Measurements from ENCODE around the gene ATP2C2.

Gene ATP2C2

DNA sequence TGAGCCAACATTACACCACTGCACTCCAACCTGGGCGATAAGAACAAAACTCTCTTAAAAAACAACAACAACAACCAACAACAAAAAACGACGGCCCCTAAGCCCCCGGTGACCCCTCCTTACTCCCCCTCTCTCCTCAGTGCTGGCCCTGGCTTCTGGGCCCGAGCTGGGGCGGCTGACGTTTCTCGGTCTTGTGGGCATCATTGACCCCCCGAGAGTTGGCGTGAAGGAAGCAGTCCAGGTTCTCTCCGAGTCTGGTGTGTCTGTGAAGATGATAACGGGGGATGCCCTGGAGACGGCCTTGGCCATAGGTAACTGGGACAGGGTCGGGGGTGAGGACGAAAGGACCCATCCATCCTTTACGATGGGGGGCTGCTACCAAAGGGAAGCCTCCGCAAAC, 83.4 kb downstream of the ATP2C2 start:
- no peak for DNase-seq (ENCODE audit: low read depth)

DNA sequence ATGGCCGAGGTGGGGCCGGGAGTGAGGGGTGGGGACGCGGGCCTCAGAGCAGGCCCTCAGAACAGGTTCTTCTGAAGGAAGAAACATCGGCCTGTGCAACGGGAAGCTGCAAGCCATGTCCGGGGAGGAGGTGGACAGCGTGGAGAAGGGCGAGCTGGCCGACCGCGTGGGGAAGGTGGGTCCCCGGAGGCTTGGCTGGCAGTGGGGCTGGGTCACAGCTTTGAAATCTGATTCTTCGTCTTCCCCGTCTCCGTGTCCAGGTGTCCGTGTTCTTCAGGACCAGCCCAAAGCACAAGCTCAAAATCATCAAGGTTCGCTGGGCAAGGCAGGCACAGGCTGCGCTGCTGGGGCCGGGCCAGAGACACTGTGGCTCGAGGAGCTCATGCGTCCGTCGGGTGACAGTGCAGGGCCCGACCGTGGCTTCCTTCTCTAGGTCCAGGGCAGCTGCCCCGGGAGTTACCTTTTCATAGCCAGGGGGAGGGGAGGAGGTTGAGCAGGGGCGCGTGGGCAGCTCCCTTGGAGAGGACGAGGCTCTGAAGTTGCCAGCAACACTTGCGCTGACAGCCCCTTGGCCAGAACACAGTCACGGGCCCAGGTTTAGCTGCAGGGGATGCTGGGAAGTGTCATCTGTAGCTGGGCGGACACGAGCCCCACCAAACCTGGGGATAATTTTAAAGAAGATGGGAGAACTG, 84.9 kb downstream of the ATP2C2 start:
- no peak for DNase-seq (ENCODE audit: low read depth)

DNA sequence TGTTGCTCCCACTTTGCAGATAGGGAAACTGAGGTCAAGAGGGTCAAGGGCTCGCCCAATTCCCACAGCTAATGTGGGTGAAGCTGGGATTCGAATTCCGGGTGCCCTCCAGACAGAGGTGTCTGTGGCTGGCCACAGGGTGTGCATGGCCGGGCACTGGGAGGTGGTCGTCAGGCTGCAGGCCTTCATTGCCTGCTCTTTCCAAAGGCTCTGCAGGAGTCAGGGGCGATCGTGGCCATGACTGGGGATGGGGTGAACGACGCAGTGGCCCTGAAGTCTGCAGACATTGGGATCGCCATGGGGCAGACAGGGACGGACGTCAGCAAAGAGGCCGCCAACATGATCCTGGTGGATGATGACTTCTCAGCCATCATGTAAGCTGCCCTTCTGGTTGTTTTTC, 86.3 kb downstream of the ATP2C2 start:
- no peak for DNase-seq (ENCODE audit: low read depth)

DNA sequence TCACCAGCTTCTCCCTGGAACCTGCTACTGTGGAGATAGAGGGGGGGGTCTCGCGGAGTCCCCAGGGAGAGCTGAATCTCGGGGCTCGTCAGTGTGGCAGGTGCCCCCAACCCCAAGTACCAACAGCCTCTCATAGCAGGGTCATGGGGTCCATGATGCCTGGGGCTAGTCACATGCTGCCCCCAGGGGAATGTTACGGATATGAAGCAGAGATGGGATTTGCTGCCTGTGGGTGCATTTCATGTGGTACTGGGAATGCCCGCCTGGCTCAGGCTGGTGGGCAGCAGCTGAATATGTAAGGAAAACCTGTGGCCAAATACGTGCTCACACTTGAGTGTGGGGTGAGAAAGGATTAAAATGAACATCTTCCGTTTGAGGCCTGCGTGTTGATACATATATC, 86.7 kb downstream of the ATP2C2 start:
- no peak for DNase-seq (ENCODE audit: low read depth)

DNA sequence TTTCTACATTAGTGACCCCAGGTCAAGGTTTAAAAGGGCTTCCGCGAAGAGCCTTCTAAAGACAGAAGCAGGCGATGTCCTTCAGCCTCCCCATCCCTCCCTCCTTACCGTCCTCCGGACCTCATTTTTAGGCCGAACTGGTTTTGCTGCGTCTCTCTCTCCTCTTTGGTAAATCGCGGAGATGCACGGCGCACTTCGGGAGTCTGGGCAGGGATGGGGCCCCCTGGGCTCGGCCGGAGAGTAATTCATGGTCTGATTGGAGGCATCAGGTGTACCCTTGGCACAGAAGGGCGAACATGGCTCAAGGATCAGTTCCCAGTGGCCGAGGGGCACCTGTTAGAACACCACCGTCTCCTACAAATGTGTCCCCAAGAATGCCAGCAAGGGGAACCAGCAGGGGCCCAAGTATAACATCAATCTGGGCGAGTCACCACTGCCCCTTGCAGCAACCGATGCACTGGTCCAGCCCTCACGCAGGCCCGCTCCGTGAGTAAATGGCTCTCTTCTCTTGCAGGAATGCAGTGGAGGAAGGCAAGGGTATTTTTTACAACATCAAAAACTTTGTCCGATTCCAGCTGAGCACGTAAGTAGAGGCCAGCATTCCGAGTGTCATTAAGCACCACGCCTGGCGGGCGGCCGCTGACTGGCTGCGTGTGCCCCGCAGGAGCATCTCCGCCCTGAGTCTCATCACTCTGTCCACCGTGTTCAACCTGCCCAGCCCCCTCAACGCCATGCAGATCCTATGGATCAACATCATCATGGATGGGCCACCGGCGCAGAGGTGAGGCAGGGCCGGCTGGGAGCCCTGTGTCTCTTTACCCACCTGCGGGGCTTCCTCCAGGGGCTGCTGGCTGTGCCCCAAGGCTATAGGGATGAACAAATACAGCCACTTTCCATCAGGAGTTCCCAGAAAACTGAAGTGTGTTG, 90.5 kb downstream of the ATP2C2 start:
- no peak for DNase-seq (ENCODE audit: low read depth)

DNA sequence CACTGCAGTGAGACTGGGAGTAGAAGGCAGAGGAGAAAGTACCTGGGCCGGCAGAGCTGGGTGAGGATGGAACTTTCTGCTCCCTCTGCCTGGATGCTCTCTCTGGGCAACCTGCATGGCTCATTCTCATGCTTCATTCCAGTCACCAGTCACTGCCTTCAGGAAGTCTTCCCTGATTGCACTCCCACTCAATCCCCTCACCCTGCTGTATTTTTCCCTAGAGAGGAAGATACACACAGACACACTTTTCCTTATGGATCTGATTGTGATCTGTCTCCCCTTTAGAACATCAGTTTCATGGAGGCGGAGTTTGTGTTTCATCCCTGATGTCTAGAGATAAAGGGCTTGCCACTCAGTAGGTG, 91.2 kb downstream of the ATP2C2 start:
- no peak for DNase-seq (ENCODE audit: low read depth)

DNA sequence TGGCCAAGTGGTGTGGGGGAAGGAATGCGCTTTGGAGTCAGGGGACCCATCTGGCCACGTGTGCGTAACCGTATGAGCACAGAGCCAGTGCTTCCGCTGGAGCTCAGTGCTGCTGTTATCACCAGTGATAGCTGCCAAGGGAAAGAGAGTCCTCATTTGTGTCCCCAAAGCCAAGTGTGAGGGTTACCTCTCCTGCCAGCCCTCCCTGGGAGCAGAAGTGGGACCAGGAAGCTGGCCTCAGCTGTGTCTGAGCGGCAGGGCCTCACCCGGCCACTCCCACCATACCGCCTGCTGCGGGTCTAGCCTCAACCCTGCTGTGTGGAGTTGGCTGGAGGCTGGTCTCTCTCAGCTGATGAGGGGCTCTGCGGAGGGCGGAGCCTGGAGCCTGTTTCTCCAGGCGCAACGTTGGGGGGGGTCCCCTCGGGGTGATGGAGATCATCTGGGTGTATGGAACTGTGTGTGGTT, 91.6 kb downstream of the ATP2C2 start:
- no peak for DNase-seq (ENCODE audit: low read depth)

DNA sequence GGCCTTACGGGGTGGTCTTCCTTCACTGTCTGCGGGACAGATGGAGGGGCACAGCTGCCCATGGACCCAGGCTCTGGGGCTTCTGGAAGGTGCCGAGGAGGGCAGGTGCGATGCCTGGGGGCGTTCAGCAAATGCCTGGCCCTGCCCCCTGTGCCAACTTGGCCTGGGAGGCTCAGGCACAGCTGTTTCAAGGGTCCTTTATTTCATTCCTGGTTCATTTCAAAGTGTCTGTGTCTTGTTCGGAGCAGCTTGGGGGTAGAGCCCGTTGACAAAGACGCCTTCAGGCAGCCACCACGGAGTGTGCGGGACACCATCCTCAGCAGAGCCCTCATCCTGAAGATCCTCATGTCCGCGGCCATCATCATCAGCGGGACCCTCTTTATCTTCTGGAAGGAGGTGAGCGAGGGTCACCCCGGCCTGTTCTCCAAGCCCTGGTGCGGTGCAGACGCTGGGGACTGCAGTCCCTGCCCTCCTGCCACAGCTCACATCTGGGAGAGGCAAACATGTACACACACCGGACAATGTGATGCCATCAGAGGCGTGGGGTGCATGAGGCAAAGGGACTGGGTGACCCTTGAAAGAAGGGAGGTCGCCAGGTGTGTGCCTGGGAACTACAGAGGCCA, 92.2 kb downstream of the ATP2C2 start:
- DNase-seq (ENCODE audit: low read depth): no peak

DNA sequence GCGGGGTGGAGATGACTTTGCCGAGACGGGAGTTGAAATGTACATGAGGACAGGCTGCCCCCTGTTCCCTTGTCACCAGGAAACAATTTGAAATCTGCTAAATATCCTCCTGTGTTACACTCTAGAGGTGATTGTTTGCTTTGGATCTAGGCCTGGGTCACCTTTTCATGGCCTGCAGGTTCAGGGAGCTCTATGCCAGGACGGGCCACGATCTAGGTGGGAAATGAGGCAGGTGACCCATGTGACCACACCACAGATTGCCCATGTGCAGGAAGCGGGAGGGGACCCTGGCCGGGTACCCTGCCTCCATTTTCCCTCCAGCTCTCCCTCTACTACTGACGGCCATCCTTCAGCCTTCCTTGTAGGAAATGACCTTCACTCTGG, 92.7 kb downstream of the ATP2C2 start:
- DNase-seq (ENCODE audit: low read depth): no peak

DNA sequence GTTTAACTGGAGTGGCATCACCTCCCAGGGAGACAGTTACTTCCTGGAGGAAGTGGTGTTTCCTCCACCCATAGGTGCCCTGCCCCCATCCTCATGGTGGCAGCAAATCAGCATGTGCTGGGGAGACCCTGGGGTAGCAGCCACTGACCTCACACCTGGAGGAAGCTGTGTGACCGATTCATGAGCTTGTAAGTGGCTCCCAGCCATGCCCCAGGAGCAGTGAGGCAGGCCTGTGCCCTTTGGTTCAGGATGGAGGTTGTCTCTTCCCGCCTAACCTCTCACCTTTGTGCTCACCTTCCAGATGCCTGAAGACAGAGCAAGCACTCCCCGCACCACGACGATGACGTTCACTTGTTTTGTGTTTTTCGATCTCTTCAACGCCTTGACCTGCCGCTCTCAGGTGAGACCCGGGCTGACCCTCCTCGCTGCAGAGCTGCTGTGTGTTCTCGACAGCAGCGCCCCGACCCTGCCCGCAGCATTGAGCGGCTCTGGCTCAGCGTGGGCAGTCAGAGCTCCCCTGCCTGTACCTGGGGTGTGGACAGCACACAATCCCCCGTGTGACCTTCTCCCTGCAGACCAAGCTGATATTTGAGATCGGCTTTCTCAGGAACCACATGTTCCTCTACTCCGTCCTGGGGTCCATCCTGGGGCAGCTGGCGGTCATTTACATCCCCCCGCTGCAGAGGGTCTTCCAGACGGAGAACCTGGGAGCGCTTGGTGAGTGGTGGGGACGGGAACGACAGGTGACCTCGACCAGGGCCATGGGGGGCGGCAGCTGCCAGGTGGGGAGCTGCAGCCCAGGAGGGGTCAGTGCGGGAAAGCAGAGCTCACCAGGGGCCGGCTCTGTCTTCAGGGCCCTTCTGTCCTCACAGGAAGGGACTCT, 93.3 kb downstream of the ATP2C2 start:
- no peak for DNase-seq (ENCODE audit: low read depth)

DNA sequence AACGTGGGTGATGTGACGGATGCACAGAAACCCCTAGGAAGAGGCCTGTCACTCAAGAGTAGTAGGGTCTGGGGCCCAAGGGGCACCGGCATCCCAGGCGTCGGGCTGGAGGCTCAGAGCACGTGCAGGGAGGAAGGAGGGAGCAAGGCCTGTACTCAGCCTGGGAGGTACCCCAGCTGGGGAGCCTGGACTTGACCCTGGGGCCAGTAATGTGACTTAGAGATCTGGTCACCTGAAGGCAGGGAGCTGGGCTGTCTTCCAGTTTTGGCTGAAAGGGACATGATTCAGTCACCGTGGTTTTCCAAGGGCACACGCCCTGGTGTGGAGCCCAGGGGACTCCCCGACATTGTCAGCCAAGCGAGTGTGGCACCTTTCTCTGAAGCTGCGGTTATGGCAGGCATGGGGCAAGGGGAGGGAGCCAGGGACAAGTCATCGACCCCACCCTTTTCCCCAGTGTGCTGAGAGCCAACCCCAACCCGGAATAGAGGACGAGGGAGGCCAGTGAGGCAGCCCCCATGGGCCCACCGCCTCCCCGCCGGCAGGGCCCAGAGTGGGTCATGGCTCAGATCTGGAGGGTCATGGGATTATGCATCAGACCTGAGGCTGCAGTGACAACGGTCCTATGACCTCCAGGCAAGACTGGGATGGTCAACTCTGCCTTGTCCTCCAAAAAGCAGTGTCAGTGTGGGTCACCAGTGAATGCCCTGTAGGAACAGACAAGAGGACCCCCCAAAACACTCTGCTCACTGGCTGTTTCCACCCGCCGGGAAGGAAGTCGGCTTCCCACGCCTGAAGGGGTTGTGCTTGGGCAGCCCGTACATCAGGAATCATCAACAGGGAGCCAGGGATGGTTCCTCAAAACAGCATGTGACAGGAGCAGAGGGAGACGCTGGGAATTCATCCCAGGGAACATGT, 94.2 kb downstream of the ATP2C2 start:
- no peak for DNase-seq (ENCODE audit: low read depth)

DNA sequence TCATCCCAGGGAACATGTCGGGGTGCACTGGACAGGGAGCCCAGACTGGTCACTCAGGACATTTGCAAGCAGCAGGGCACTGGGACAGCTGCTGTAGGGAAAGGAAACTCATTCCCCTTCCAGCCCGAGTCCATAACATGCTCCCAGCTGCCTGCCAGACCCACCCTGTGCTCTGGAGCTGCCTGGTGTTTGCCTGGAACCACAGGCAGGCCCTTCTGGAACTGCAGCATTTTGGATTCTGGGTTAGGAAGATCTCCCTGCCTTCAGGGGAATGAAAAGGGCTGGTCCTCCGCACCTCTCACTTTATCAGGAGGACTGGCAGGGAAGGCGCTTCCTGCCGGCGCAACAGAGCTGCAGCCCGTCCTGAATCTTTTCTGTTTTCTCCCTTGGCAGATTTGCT, 94.9 kb downstream of the ATP2C2 start:
- no peak for DNase-seq (ENCODE audit: low read depth)

DNA sequence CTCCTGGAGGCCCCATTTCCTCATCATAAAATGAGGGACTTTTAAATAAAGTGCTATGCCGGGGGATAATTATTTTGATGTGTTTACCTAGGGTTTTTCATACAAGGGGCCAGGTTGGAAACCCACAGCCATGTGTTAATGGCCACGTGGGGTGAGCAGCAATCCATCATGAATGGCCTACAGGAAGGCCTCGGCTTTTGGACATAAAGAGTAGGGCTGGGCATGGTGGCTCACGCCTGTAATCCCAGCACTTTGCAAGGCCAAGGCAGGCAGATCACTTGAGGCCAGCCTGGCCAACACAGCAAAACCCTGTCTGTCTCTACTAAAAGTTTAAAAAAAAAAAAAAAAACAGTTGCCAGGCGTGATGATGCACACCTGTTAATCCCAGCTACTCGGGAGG, 95.8 kb downstream of the ATP2C2 start:
- no peak for DNase-seq (ENCODE audit: low read depth)

DNA sequence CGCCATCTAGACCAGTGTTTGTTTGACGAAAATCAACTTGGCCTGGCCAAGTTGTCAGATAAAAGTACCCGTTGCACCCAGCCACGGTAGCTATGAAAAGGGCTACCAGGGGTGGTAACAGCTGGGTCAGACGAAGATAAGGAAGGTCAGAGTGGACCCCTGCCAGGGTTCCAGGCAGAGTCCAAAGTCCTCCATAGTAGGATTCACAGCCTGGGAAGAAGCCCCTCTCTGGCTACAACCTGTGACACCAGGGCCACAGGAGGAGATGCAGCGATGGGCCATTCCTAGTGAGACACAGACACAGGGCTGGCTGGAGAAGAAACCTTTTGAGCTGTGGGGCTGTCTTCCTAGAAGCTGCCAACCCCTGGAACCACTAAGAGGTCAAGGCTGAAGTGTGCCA, 96.8 kb downstream of the ATP2C2 start:
- no peak for DNase-seq (ENCODE audit: low read depth)

DNA sequence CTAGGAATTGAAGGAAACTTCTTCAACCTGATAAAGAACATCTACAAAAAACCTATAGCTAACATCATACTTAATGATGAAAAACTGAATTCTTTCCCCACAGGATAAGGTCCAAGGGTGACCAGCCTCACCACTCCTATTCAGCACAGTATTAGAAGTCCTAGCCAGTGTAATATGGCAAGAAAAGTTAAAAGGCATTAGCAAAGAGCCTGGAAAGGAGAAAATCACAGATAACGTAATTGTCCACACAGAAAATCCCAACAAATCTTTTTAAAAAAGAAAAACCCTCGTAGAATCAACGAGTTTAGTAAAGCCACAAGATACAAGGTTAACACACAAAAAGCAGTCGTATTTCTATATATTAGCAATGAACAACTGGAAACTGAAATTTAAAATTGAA, 98.4 kb downstream of the ATP2C2 start:
- DNase-seq (ENCODE audit: low read depth): no peak

DNA sequence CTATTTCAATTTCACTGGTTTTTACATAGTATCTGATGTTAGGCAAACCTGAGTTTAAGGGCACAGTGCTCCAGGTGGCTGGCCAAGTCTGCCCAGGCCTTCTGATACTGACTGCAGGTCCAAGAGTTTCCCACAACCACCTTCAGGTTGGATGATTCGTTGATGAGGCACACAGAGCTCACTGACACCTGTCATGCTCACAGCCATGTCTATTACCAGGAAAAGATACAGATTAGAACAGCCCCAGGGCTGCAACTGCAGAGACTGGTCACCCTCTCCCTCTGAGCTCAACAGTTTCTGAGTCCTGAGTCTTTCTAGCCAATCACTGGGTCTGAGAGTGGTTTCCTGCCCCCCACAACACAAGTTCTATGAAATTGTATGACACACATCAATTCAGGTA, 98.9 kb downstream of the ATP2C2 start:
- no peak for DNase-seq (ENCODE audit: low read depth)

DNA sequence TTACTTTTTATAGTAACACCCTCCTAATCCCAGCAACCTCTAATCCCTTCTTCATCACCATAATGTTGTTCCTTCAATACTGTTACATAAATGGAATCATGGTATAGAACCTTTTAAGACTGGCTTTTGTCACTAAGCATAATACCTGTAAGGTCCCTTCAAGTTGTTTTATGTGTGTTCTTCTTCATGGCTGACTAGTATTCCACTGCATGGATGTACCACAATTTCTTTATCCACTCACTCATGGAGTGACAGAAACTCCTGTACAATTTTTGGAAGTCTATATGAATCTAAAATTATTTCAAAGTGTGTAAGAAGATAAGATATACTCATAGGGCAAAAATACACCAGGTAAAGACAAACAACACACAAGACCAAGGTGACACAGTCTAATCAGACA, 99.4 kb downstream of the ATP2C2 start:
- no peak for DNase-seq (ENCODE audit: low read depth)

DNA sequence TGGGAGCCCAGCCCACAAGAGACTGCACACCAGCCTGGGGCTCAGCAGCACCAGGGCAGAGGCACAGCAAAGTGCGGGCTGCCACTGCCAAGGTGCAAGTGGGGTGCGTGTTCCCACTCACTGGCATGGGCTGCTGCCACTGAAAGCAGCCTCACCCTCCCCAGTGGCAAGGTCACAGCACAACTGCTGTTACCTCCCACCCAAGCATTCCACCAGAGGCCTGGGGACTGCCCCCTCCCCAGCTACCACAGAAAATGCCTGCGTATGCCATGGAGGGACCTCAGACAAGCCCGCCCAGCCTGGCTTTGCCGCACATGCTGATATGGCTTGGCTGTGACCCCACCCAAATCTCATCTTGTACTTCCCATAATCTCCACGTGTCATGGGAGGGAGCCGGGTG, 103.0 kb downstream of the ATP2C2 start:
- DNase-seq (ENCODE audit: low read depth): no peak

DNA sequence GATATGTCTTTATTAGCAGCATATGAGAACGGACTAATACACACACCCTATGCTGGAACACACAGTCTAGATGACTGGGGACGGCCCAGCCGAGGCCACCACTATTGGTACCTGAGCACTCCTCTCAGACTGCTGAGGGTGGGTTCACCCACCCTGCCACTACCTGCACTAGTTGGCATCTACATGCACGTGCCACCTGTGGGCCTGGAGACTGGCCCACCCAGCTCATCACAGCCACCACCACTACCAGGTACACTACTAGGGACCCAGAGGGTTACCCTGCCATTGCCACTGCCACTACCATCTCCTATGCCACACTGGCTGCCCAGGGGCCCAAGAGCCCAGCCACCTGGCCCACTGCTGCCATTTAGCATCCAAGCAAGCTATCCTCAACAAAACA, 103.6 kb downstream of the ATP2C2 start:
- DNase-seq (ENCODE audit: low read depth): no peak

DNA sequence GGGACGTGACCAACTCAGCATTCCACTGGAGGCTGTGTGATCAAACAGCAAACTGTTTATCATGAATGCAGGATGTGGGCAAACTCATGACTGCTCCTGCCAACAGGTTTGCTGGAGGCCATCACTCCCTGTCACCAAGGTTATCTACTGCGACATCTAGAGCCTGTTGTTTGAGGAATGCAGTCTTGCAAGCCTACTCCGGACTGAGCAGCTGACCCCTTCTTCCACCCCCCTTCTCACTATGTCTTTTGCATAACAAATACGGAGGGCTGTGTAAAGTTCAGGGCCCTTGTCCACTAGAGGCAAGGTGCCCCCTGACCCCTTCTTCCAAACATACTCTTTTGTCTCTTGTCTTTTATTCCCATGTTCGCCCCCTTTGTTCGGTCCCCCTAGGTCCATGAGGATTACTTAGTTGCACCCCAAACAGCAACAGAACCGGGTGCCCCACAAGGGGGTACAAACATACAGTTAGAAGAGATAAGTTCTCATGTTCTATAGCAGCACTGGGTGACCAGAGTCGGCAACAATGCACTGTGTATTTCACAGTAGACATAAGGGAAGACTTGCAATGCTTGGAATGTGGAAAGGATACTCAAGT, 107.4 kb downstream of the ATP2C2 start:
- DNase-seq (ENCODE audit: low read depth): peak; percentile 22

DNA sequence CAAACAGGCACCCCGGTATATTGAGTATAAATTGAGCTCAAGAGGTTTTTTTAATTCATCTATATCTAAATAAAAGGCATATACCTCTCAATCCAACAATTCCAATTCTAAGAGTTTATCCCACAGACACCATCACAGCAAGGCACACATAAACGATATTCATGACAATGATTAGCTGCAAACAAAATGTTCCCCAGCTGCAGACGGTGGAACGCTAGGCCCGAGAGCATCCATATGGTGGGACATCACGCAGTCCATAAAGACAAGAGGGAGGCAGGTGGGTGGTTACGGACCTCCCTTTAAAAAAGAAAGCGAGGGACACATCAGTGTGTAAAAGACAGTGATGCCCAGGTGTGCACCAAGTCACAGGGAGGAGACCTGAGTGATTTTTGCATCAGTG, 108.1 kb downstream of the ATP2C2 start:
- no peak for DNase-seq (ENCODE audit: low read depth)
